Measurements from ENCODE around the gene PPP2R1A.

- TF ChIP-seq EZH2 (IDR thresholded peaks at IDR 0.05; ENCODE audit: borderline replicate concordance, low read length) (no peak), CTCF (IDR thresholded peaks at IDR 0.05; ENCODE audit: low read length) (no peak)
Measured at GRCh38 chr19:52216401-52216800, 26.5 kb downstream of the PPP2R1A start.

Data from OCI-LY1 (cell line).